Occipital lobe (tissue), 2 donors: Measurements from ENCODE around the gene TAF11L5. TPM values are rescaled to one million over a fixed set of nuclear protein-coding genes. Genes with fewer than 3 reads are reported as not detected.

Source experiments
- small RNA-seq: library from RNA; depleted of rRNA; stranded (forward); fragments of <200 nt; gene quantifications from one replicate; pipeline ENCODE3, GENCODE V24; 2014
- total RNA-seq: library from RNA; depleted of rRNA; stranded (reverse); fragments of >200 nt; gene quantifications from one replicate; pipeline ENCODE4 v1.2.3, GENCODE V29; 2014

The TAF11L5 gene
- total RNA-seq, 1 donor from 2014 or later: not detected

Small RNA genes lying within 50 kb of the gene (small RNA-seq; reads per million reads assigned to genes)
- gene AC106774.3: not detected

Other genes starting within 250 kb of the TAF11L5 start
- not detected for gene TAF11L2, start 27.0 kb upstream of the TAF11L5 start, total RNA-seq
- not detected for gene TAF11L3, start 6.9 kb upstream of the TAF11L5 start, total RNA-seq
- not detected for gene TAF11L4, start 3.4 kb upstream of the TAF11L5 start, total RNA-seq
- not detected for gene TAF11L6, start 3.4 kb downstream of the TAF11L5 start, total RNA-seq
- not detected for gene TAF11L7, start 60.5 kb downstream of the TAF11L5 start, total RNA-seq
- not detected for gene TAF11L8, start 65.7 kb downstream of the TAF11L5 start, total RNA-seq
- not detected for gene TAF11L9, start 69.2 kb downstream of the TAF11L5 start, total RNA-seq
- not detected for gene TAF11L10, start 72.6 kb downstream of the TAF11L5 start, total RNA-seq
- not detected for gene TAF11L11, start 78.9 kb downstream of the TAF11L5 start, total RNA-seq
- not detected for gene TAF11L12, start 85.2 kb downstream of the TAF11L5 start, total RNA-seq
- not detected for gene TAF11L13, start 106.9 kb downstream of the TAF11L5 start, total RNA-seq
- not detected for gene TAF11L14, start 109.2 kb downstream of the TAF11L5 start, total RNA-seq